Kidney epithelial cell (primary cell): ENCODE results near the gene NLGN4X. TPM values are rescaled to one million over a fixed set of nuclear protein-coding genes. Genes with fewer than 3 reads are reported as not detected.

Source experiments
- DNase-seq: peaks from one replicate; pipeline ENCODE4 v3.0.0-alpha.2; 2010; ENCODE audit warnings: low read depth
- H3K27me3 ChIP-seq: 2 replicates; pipeline ENCODE4 v1.6.0; 2011; ENCODE audit warnings: low read length; ENCODE audit not compliant: control insufficient read depth, insufficient read depth
- H3K36me3 ChIP-seq: 2 replicates; pipeline ENCODE4 v1.5.1; 2011; ENCODE audit warnings: low read length; ENCODE audit not compliant: control insufficient read depth, insufficient read depth
- H3K4me3 ChIP-seq: 2 replicates; pipeline ENCODE4 v1.5.1; 2011; ENCODE audit warnings: low read depth, mild to moderate bottlenecking, control low read depth, low read length
- total RNA-seq: library from RNA; depleted of rRNA; stranded (reverse); fragments of >200 nt; gene quantifications from 2 replicates; pipeline ENCODE4 v1.2.3, GENCODE V29; 2015
- TF ChIP-seq, protein P1 (sequence below): IDR thresholded peaks from 2 replicates; pipeline ENCODE4 v1.5.1; 2011; ENCODE audit warnings: mild to moderate bottlenecking, moderate library complexity, low read length, control low read depth, inconsistent platforms; ENCODE audit not compliant: insufficient read depth, poor library complexity, severe bottlenecking

The NLGN4X gene
- total RNA-seq, 1 donor from 2014 or later = 1.5 TPM

DNA sequence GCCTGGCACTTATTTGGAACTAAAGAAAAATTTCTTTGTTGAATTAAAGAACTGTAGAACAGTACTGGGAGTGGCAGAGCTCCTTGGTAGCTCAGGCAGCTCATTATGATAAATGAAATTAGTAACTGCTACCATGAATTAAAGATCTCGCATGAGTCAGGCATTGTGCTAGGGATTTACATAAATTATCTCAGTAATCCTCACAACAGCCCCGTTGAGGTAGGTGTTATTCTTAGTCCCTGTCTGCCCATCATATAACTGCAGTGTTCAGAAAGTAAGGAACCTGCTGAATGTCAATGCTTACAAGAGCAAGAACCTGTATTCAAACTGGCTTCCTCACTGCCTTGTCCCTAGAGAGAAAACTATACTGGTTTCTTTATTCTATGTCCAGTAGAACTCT lies 108.3 kb downstream of the NLGN4X start:
- Histone ChIP-seq H3K36me3 (no peaks in the 10 kb centered on the region), H3K27me3 (no peaks in the 10 kb centered on the region), H3K4me3 (no peak overlapping the region)
- TF ChIP-seq, protein P1, sequence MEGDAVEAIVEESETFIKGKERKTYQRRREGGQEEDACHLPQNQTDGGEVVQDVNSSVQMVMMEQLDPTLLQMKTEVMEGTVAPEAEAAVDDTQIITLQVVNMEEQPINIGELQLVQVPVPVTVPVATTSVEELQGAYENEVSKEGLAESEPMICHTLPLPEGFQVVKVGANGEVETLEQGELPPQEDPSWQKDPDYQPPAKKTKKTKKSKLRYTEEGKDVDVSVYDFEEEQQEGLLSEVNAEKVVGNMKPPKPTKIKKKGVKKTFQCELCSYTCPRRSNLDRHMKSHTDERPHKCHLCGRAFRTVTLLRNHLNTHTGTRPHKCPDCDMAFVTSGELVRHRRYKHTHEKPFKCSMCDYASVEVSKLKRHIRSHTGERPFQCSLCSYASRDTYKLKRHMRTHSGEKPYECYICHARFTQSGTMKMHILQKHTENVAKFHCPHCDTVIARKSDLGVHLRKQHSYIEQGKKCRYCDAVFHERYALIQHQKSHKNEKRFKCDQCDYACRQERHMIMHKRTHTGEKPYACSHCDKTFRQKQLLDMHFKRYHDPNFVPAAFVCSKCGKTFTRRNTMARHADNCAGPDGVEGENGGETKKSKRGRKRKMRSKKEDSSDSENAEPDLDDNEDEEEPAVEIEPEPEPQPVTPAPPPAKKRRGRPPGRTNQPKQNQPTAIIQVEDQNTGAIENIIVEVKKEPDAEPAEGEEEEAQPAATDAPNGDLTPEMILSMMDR = no peak
- no peak for DNase-seq

DNA sequence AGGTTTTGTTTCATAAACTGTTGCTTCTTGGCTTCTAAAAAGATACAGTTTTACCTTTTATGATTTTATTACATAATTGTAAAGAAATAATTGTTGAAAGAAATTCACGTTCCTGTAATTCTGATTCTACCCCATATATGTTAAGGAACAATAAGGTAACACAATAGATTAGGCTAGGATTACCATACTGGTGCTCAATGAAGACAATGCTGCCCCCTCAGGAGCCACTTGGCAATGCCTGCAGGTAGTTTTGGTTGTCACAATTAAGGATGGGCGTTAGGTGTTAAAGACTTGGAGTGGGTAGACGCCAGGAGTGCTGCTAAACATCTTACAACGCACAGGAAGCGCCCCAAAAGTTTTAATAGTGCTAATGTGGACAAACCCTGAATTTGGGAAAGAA lies 133.2 kb downstream of the NLGN4X start:
- H3K27me3 ChIP-seq = no peaks in the 10 kb centered on the region
- no peaks in the 10 kb centered on the region for H3K36me3 ChIP-seq
- DNase-seq = no peak
- TF ChIP-seq, protein P1 = peak; percentile 24
- no peak overlapping the region for H3K4me3 ChIP-seq

DNA sequence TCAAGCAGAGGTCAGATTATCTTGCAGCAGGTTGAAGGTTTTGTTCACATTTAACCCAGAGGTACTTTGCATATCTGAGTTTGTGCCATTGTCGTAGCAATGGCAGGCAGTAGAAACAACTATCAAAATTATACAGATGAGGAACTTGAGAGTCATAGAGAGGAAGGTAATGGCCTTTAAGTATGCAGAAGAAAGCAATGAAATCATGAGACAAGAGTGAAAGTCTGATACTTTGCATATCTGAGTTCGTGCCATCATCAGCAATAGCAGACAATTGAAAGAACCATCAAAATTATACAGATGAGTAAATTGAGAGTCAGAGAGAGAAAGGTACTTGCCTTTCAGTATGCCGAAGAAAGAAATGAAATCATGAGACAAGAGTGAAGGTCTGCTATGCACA lies 154.1 kb downstream of the NLGN4X start:
- H3K27me3 ChIP-seq = no peaks in the 10 kb centered on the region
- H3K36me3 ChIP-seq = no peaks in the 10 kb centered on the region
- TF ChIP-seq, protein P1 = no peak
- DNase-seq = no peak
- no peak overlapping the region for H3K4me3 ChIP-seq

DNA sequence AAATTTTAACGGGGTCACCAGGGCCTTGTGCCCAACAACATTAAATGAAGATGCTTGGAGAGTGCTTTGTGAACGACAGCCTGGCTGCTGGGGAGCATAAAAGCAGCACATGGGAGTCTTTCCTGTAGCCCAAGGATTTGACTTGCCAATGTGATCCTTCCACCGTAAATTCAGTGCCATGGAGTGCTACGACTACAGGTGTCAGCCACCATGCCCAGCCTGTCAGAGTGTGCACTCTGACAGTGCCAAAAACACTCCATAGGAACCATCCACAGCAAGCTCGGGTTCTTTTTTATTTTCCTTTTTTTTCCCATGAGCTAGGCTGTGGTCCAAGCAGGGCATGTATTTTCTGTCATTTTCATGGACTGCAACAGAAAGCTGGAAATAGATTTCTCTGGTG lies 156.9 kb downstream of the NLGN4X start:
- DNase-seq = no peak
- Histone ChIP-seq H3K4me3 (no peak overlapping the region), H3K27me3 (no peaks in the 10 kb centered on the region), H3K36me3 (no peaks in the 10 kb centered on the region)
- TF ChIP-seq, protein P1 = no peak

DNA sequence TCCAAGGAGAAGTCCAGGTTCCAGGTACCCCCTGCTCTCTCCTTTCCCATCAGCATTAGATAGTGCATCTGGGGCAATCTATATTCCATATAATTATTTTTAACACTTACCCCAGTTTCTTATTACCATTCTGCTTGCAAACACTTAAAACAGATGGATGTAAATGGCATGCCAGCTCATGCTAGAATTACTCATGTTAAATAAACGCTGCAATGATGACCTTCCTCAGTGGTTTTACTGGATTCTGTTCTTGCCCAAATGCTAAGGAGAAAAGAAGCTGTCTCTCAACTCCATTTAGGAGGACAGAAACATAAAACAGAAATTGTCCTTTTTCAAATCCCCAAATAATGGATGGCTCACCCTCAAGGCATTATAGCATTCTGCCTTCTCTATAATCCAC lies 161.1 kb downstream of the NLGN4X start:
- TF ChIP-seq, protein P1 = no peak
- no peak overlapping the region for H3K4me3 ChIP-seq
- H3K27me3 ChIP-seq = no peaks in the 10 kb centered on the region
- H3K36me3 ChIP-seq = no peaks in the 10 kb centered on the region
- no peak for DNase-seq

DNA sequence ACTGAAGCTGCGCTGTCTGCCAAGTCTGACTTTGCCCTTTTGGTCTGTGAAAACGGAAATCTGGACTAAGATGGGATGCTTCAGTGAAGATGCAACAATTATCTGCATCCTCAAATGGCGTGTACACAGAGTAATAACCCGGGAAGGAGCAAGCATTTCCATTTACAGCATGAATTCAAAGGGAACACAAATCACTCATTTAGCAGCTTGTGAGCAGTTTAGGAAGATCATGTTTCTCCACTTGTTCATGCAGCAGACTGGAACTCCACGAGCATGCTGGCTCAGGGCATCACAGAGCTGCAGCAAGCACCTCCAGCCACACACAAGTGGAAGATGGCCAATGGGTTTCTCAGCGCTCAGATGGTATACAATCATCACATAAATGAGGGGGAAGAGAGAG lies 175.5 kb downstream of the NLGN4X start:
- no peak for DNase-seq
- Histone ChIP-seq H3K36me3 (no peaks in the 10 kb centered on the region), H3K27me3 (no peaks in the 10 kb centered on the region), H3K4me3 (no peak overlapping the region)
- TF ChIP-seq, protein P1 = no peak
